Measurements from ENCODE around the gene APELA. TPM values are rescaled to one million over a fixed set of nuclear protein-coding genes. Genes with fewer than 3 reads are reported as not detected.

Gene APELA
- total and polyA plus RNA-seq, 8 donors: 0.12 TPM; not detected in 7

GRCh38 chr4:164880489-164881262 is 3.7 kb downstream of the APELA start:
- ATAC-seq (no peak), FAIRE-seq (no peak), DNase-seq (no peak)
- Histone ChIP-seq H3K27ac (no peak overlapping the region), H3K4me1 (no peaks in the 10 kb centered on the region), H3K4me3 (no peak overlapping the region), H3K27me3 (no peaks in the 10 kb centered on the region), H3K9me3 (no peaks in the 10 kb centered on the region), H3K36me3 (no peaks in the 10 kb centered on the region)
- intact Hi-C loops (cut with DNase I): no loop called here
- WGBS, 2 donors: 26 to 30% methylated on average over 1 of the region's 1 CpG
- TF ChIP-seq, protein P1, sequence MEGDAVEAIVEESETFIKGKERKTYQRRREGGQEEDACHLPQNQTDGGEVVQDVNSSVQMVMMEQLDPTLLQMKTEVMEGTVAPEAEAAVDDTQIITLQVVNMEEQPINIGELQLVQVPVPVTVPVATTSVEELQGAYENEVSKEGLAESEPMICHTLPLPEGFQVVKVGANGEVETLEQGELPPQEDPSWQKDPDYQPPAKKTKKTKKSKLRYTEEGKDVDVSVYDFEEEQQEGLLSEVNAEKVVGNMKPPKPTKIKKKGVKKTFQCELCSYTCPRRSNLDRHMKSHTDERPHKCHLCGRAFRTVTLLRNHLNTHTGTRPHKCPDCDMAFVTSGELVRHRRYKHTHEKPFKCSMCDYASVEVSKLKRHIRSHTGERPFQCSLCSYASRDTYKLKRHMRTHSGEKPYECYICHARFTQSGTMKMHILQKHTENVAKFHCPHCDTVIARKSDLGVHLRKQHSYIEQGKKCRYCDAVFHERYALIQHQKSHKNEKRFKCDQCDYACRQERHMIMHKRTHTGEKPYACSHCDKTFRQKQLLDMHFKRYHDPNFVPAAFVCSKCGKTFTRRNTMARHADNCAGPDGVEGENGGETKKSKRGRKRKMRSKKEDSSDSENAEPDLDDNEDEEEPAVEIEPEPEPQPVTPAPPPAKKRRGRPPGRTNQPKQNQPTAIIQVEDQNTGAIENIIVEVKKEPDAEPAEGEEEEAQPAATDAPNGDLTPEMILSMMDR (IDR thresholded peaks at IDR 0.05): no peak

- 27 to 46% methylated on average over 1 of the region's 1 CpG for WGBS, 2 donors
- Histone ChIP-seq H3K4me3 (no peak overlapping the region), H3K4me1 (no peaks in the 10 kb centered on the region), H3K9me3 (no peaks in the 10 kb centered on the region), H3K36me3 (no peaks in the 10 kb centered on the region), H3K27me3 (peaks cover 0 to 2% (median 0%) of the 10 kb centered on the region in 4 donors), H3K27ac (no peak overlapping the region)
- intact Hi-C loops (cut with DNase I): no loop called here
- ATAC-seq (no peak), DNase-seq (no peak), FAIRE-seq (no peak)
- TF ChIP-seq, protein P1 (IDR thresholded peaks at IDR 0.05): no peak
These were observed 11.2 kb downstream of the APELA start for GRCh38 chr4:164888096-164888715.

DNA sequence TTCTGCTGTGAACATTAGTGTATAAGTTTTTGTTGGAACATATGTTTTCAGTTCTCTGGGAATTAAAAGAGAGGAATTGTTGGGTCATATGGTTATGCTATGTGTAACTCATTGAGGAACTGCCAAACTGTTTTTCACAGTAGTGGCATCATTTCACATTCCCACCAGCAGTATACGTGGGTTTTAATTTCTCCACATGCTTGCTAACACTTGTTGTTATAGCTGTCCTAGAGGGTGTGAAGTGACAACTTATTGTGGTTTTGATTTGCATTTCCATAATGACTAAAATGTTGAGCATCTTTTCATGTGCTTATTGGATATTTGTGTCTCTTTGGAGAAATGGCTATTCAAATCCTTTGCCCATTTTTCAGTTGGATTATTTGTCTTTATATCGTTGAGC is 13.7 kb downstream of the APELA start:
- intact Hi-C loops (cut with DNase I): no loop called here
- WGBS, 2 donors: 57 to 64% methylated on average over 2 of the region's 2 CpGs
- TF ChIP-seq, protein P1 (IDR thresholded peaks at IDR 0.05): no peak
- Histone ChIP-seq H3K9me3 (no peaks in the 10 kb centered on the region), H3K27ac (no peak overlapping the region), H3K27me3 (peaks cover 0 to 5% (median 0%) of the 10 kb centered on the region in 4 donors), H3K4me3 (no peak overlapping the region), H3K4me1 (no peaks in the 10 kb centered on the region), H3K36me3 (no peaks in the 10 kb centered on the region)
- DNase-seq (no peak), ATAC-seq (no peak), FAIRE-seq (no peak)

- FAIRE-seq (no peak), DNase-seq (no peak), ATAC-seq (no peak)
- TF ChIP-seq, protein P1 (IDR thresholded peaks at IDR 0.05): no peak
- WGBS, 2 donors: 56 to 66% methylated on average over 3 of the region's 3 CpGs
- H3K27me3 ChIP-seq: peaks cover 0 to 5% (median 0%) of the 10 kb centered on the region in 4 donors
- H3K36me3 ChIP-seq: no peaks in the 10 kb centered on the region
- no peak overlapping the region for H3K27ac ChIP-seq
- no peaks in the 10 kb centered on the region for H3K9me3 ChIP-seq
- no peaks in the 10 kb centered on the region for H3K4me1 ChIP-seq
- intact Hi-C loops (cut with DNase I): no loop called here
- H3K4me3 ChIP-seq: no peak overlapping the region
These were observed 15.0 kb downstream of the APELA start for GRCh38 chr4:164892018-164892417.

DNA sequence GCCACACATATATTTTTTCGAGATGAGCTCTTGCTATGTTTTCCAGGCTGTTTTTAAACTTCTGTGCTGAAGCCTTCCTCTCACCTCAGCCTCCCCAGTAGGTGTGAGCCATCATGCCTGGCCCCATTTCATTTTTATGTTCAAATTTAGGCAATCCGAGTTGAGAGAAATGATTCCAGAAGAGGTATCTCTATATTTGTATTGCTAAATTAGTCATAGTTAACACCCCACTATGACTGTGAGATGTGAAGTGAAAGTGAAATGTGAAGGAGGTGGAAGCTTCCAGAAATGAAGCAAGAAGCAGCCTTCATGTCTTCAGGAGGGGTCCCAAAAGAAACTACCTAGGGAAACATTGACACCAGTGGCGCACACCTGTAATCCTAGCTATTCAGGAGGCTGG is 17.7 kb downstream of the APELA start:
- Histone ChIP-seq H3K9me3 (no peaks in the 10 kb centered on the region), H3K4me1 (no peaks in the 10 kb centered on the region), H3K27me3 (peaks cover 0 to 5% (median 0%) of the 10 kb centered on the region in 4 donors), H3K4me3 (no peak overlapping the region), H3K36me3 (no peaks in the 10 kb centered on the region), H3K27ac (no peak overlapping the region)
- no peak for ATAC-seq
- 62 to 70% methylated on average over 3 of the region's 3 CpGs for WGBS, 2 donors
- TF ChIP-seq, protein P1 (IDR thresholded peaks at IDR 0.05): no peak
- intact Hi-C loops (cut with DNase I): no loop called here
- no peak for DNase-seq
- FAIRE-seq: no peak
